Vagina (tissue), 2 donors: ENCODE measurements around the gene S100A8. TPM values are rescaled to one million over a fixed set of nuclear protein-coding genes. Genes with fewer than 3 reads are reported as not detected.

Source experiments
- DNase-seq, 2 donors: peaks; one replicate each; pipeline ENCODE4 v3.0.0-alpha.2; 2017; ENCODE audit errors: extremely low spot score in 2 of 2
- H3K27ac ChIP-seq: fragments of 200-600 bp; sonication (generic); one replicate; pipeline ENCODE4 v1.5.1; 2019
- H3K27me3 ChIP-seq: fragments of 200-600 bp; sonication (generic); one replicate; pipeline ENCODE4 v1.5.1; 2019
- H3K36me3 ChIP-seq, 2 donors: fragments of 200-600 bp; sonication (generic); one replicate each; pipeline ENCODE4 v1.5.1; 2017 to 2019
- H3K4me1 ChIP-seq: fragments of 200-600 bp; sonication (generic); one replicate; pipeline ENCODE4 v1.5.1; 2019
- H3K4me3 ChIP-seq, 2 donors: fragments of 200-600 bp; sonication (generic); 1 replicate in 1 of 2; 2 replicates in 1 of 2; pipeline ENCODE4 v1.5.1; 2016 to 2019
- H3K9me3 ChIP-seq: fragments of 200-600 bp; sonication (generic); one replicate; pipeline ENCODE4 v1.5.1; 2019
- CTCF ChIP-seq, 3 experiments: fragments of 450-650 bp in 2 of 3; fragments of 200-600 bp in 1 of 3; sonication (generic) in 1 of 3; IDR thresholded peaks; one replicate each; pipeline ENCODE4 v1.5.1; 2017 to 2019; ENCODE audit warnings: antibody characterized with exemption in 3 of 3, mild to moderate bottlenecking in 2 of 3, moderate library complexity in 2 of 3
- POLR2A ChIP-seq, 2 donors: fragments of 450-650 bp; IDR thresholded peaks; one replicate each; pipeline ENCODE4 v1.6.1; 2017; ENCODE audit warnings: antibody characterized with exemption in 2 of 2, mild to moderate bottlenecking in 2 of 2, moderate library complexity in 2 of 2
- POLR2AphosphoS5 ChIP-seq, 2 donors: sonication (generic); formaldehyde crosslinking; IDR thresholded peaks; one replicate each; pipeline ENCODE4 v1.9.0; 2017; ENCODE audit warnings: antibody characterized with exemption in 2 of 2, mild to moderate bottlenecking in 2 of 2, low read depth in 1 of 2; ENCODE audit not compliant: insufficient read depth in 1 of 2
- intact Hi-C: fragments of 100-400 bp; cut with DNase I; formaldehyde crosslinking; loops from one replicate; pipeline ENCODE4 v1.15.1; 2023
- total RNA-seq: library from RNA; depleted of rRNA; stranded (reverse); fragments of >200 nt; gene quantifications from one replicate; pipeline ENCODE4 v1.2.3, GENCODE V29; 2016

Gene S100A8
- total RNA-seq, 1 donor from 2014 or later = 1,155 TPM

- intact Hi-C loops = loop anchor here (10.0 kb wide), 1 partner anchor 108 kb away; the partner anchor contains the start of gene S100A7
- Histone ChIP-seq H3K36me3 (no peaks in the 10 kb centered on the region), H3K9me3 (no peaks in the 10 kb centered on the region), H3K4me3 (no peak overlapping the region), H3K27ac (peak overlapping the region; percentile 36), H3K4me1 (no peaks in the 10 kb centered on the region), H3K27me3 (no peaks in the 10 kb centered on the region)
- no peak for TF ChIP-seq CTCF (IDR thresholded peaks at IDR 0.05)
- TF ChIP-seq POLR2A (IDR thresholded peaks at IDR 0.05) = no peak
- TF ChIP-seq POLR2AphosphoS5 (IDR thresholded peaks at IDR 0.05; ENCODE audit: insufficient read depth in 1 of 2, low read depth in 1 of 2) = no peak
- DNase-seq = peak; percentile 75 to 82
These were observed 34.3 kb downstream of the S100A8 start for GRCh38 chr1:153356392-153357075.

GRCh38 chr1:153355445-153356071 is 35.3 kb downstream of the S100A8 start:
- intact Hi-C loops = loop anchor here (2.0 to 10.0 kb wide), 2 partner anchors 109 to 139 kb away; partner anchors contain the start of gene S100A7
- no peaks in the 10 kb centered on the region for H3K36me3 ChIP-seq
- no peaks in the 10 kb centered on the region for H3K27me3 ChIP-seq
- TF ChIP-seq POLR2AphosphoS5 (IDR thresholded peaks at IDR 0.05; ENCODE audit: insufficient read depth in 1 of 2, low read depth in 1 of 2) = no peak
- no peak for TF ChIP-seq CTCF (IDR thresholded peaks at IDR 0.05)
- TF ChIP-seq POLR2A (IDR thresholded peaks at IDR 0.05) = no peak
- H3K4me1 ChIP-seq = no peaks in the 10 kb centered on the region
- no peaks in the 10 kb centered on the region for H3K9me3 ChIP-seq
- no peak overlapping the region for H3K27ac ChIP-seq
- H3K4me3 ChIP-seq = no peak overlapping the region
- DNase-seq = peak; percentile 86 to 89

GRCh38 chr1:153354515-153355193 is 36.2 kb downstream of the S100A8 start:
- intact Hi-C loops = loop anchor here (2.0 to 10.0 kb wide), 2 partner anchors 110 to 140 kb away; partner anchors contain the start of gene S100A7
- no peaks in the 10 kb centered on the region for H3K36me3 ChIP-seq
- peak; percentile 37 to 67 for DNase-seq
- no peak overlapping the region for H3K27ac ChIP-seq
- no peaks in the 10 kb centered on the region for H3K27me3 ChIP-seq
- no peak for TF ChIP-seq POLR2AphosphoS5 (IDR thresholded peaks at IDR 0.05; ENCODE audit: insufficient read depth in 1 of 2, low read depth in 1 of 2)
- no peak for TF ChIP-seq POLR2A (IDR thresholded peaks at IDR 0.05)
- TF ChIP-seq CTCF (IDR thresholded peaks at IDR 0.05) = no peak
- H3K4me1 ChIP-seq = no peaks in the 10 kb centered on the region
- no peaks in the 10 kb centered on the region for H3K9me3 ChIP-seq
- H3K4me3 ChIP-seq = no peak overlapping the region

GRCh38 chr1:153353226-153353947 is 37.5 kb downstream of the S100A8 start:
- Histone ChIP-seq H3K4me1 (no peaks in the 10 kb centered on the region), H3K36me3 (no peaks in the 10 kb centered on the region), H3K27me3 (no peaks in the 10 kb centered on the region), H3K9me3 (no peaks in the 10 kb centered on the region), H3K4me3 (no peak overlapping the region), H3K27ac (no peak overlapping the region)
- peak; percentile 78 to 87 for DNase-seq
- intact Hi-C loops = loop anchor here (10.0 kb wide), 1 partner anchor 111 kb away; the partner anchor contains the start of gene S100A7
- no peak for TF ChIP-seq POLR2A (IDR thresholded peaks at IDR 0.05)
- no peak for TF ChIP-seq POLR2AphosphoS5 (IDR thresholded peaks at IDR 0.05; ENCODE audit: insufficient read depth in 1 of 2, low read depth in 1 of 2)
- no peak for TF ChIP-seq CTCF (IDR thresholded peaks at IDR 0.05)
